CD4-positive, CD25-positive, alpha-beta regulatory T cell (primary cell): Measurements from ENCODE around the gene ARAP1. TPM values are rescaled to one million over a fixed set of nuclear protein-coding genes. Genes with fewer than 3 reads are reported as not detected.

Experiments used
- ATAC-seq, 2 donors: fragments of 150-1000 bp; cut with Tn5 transposase; one replicate each; pipeline ENCODE4 v1.10.0; 2021; ENCODE audit warnings: low read depth in 2 of 2, moderate number of reproducible peaks in 2 of 2, moderate library complexity in 1 of 2
- DNase-seq, 3 donors: peaks; one replicate each; pipeline versions ENCODE4 v3.0.0 to v3.0.0-alpha.2; 2012 to 2022; ENCODE audit warnings: mixed read lengths in 1 of 3
- H3K27ac ChIP-seq: one replicate; pipeline ENCODE4 v1.7.0; 2013; ENCODE audit warnings: mild to moderate bottlenecking, low read length; ENCODE audit not compliant: insufficient read depth, poor library complexity, severe bottlenecking
- H3K27me3 ChIP-seq: one replicate; pipeline ENCODE4 v1.7.0; 2013; ENCODE audit warnings: low read length; ENCODE audit not compliant: control insufficient read depth, insufficient read depth
- H3K36me3 ChIP-seq: one replicate; pipeline ENCODE4 v1.7.0; 2013; ENCODE audit warnings: mild to moderate bottlenecking, low read length, moderate library complexity; ENCODE audit not compliant: control insufficient read depth, insufficient read depth
- H3K4me1 ChIP-seq: 2 replicates; pipeline ENCODE4 v1.7.0; 2013; ENCODE audit warnings: mild to moderate bottlenecking, low read length; ENCODE audit not compliant: insufficient read depth, control insufficient read depth, poor library complexity, severe bottlenecking
- H3K4me3 ChIP-seq: one replicate; pipeline ENCODE4 v1.7.0; 2013; ENCODE audit warnings: low read depth, mild to moderate bottlenecking, low read length, moderate library complexity
- H3K9me3 ChIP-seq, 2 experiments: 1 replicate in 1 of 2; 2 replicates in 1 of 2; pipeline ENCODE4 v1.7.0; 2013; ENCODE audit warnings: low read length in 2 of 2, mild to moderate bottlenecking in 1 of 2, moderate library complexity in 1 of 2; ENCODE audit not compliant: control insufficient read depth in 2 of 2
- H3K27ac Mint-ChIP-seq, 3 donors: one replicate each; pipeline ENCODE4 v1.8.0; 2020 to 2022; ENCODE audit warnings: mild to moderate bottlenecking in 3 of 3, mixed read lengths in 3 of 3, moderate library complexity in 2 of 3
- H3K27me3 Mint-ChIP-seq: one replicate; pipeline ENCODE4 v1.8.0; 2022; ENCODE audit warnings: mild to moderate bottlenecking, mixed read lengths
- H3K36me3 Mint-ChIP-seq: one replicate; pipeline ENCODE4 v1.8.0; 2020; ENCODE audit warnings: mixed read lengths
- H3K4me1 Mint-ChIP-seq, 4 donors: one replicate each; pipeline ENCODE4 v1.8.0; 2020 to 2022; ENCODE audit warnings: mixed read lengths in 4 of 4, mild to moderate bottlenecking in 1 of 4
- H3K4me3 Mint-ChIP-seq, 4 donors: one replicate each; pipeline ENCODE4 v1.8.0; 2020 to 2022; ENCODE audit warnings: mild to moderate bottlenecking in 4 of 4, mixed read lengths in 4 of 4, moderate library complexity in 3 of 4
- H3K9me3 Mint-ChIP-seq, 7 donors: one replicate each; pipeline ENCODE4 v1.8.0; 2020 to 2022; ENCODE audit warnings: mixed read lengths in 7 of 7, mild to moderate bottlenecking in 3 of 7, moderate library complexity in 2 of 7
- polyA plus RNA-seq, 4 donors: library from polyadenylated mRNA; unstranded; fragments of 300-500 nt; fragmentation: Illumina TruSeq; gene quantifications; one replicate each; pipeline ENCODE4 v1.2.3, GENCODE V29; 2021
- total RNA-seq: library from RNA; stranded (reverse); gene quantifications from one replicate; pipeline ENCODE4 v1.2.3, GENCODE V29; 2022

The ARAP1 gene
- total and polyA plus RNA-seq, 5 donors from 2014 or later, result 24.7 to 136 (median 31.5) TPM

DNA sequence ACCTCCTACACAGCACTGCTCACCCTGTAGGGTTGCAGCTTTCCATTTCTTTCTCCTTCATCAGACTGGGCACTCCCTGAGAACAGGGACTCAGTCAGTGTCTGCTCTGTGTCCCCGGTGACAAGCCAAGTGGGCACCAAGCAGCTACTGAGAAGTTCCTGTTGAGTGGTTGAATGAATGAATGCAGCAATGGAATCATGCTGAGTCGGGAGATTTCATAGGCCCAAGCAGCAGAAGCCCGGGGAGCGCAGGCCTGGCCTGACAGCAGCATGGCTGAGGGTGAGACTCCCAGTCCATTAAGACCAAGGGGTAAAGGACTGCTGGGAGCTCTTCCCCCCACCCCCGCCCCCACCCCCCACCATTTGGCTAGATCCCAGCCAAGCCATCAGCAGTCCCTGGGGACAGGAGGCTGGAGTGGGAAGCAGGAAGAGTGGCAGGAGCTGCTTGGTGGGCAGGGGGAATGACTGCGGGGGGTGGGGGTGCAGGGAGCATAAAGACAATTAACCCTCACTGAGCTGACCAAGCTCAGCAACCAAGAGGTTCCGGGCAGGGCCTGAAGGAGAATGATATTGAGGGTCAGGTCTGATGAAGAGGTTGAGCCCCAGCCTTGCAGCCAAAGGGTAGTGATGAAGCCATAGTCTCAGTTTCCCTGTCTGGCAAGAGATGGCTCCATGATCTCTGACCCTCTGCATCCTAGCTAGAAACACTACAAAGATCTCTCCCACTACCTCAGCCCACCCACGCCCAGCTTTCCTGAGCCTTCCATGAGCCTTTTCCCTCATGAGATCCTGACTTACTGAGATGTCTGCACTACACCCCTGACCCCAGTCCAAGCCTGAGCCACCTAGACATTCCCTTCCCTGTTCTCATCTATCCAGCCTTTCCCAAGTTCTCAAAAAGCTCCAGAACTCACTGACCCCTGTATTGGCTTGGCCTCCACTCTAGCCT, 80.8 kb downstream of the ARAP1 start:
- Histone ChIP-seq H3K27me3 (peaks cover 40% of the 10 kb centered on the region), H3K36me3 (no peaks in the 10 kb centered on the region), H3K27ac (no peak overlapping the region), H3K4me3 (no peak overlapping the region), H3K4me1 (peaks cover 8% of the 10 kb centered on the region), H3K9me3 (peaks cover 4 to 8% of the 10 kb centered on the region in 2 experiments)
- DNase-seq, result no peak
- H3K36me3 Mint-ChIP-seq, result no peaks in the 10 kb centered on the region
- H3K9me3 Mint-ChIP-seq, result peaks cover 0 to 8% (median 3%) of the 10 kb centered on the region in 7 donors
- H3K4me3 Mint-ChIP-seq, result no peak overlapping the region
- peaks cover 0 to 17% (median 5%) of the 10 kb centered on the region in 4 donors for H3K4me1 Mint-ChIP-seq
- H3K27ac Mint-ChIP-seq, result no peak overlapping the region
- ATAC-seq, result no peak
- peaks cover 52% of the 10 kb centered on the region for H3K27me3 Mint-ChIP-seq

DNA sequence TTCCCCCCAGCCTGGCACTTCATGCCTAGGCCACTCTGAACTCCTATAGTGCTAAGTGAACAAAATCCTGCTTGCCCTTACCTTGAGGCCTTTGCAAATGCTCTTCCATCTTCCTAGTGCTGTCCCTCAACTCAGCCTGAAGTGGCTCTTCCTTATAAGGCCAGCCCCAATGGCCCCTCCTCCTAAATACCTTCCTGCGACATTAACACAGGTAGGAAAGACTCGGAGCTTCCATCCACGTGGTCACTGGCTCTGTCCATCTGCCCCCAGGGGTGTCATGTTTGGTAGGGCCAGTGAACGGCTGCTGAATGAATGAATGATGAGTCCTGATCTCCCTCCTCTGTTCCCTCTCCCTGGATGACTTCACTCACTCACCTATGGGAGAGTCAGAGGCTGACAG, 82.2 kb downstream of the ARAP1 start:
- Mint-ChIP-seq H3K9me3 (peaks cover 0 to 9% (median 3%) of the 10 kb centered on the region in 7 donors), H3K27me3 (peaks cover 42% of the 10 kb centered on the region), H3K4me3 (no peak overlapping the region), H3K36me3 (no peaks in the 10 kb centered on the region), H3K4me1 (peaks cover 0 to 9% (median 3%) of the 10 kb centered on the region in 4 donors), H3K27ac (no peak overlapping the region)
- no peak for DNase-seq
- H3K27me3 ChIP-seq, result peaks cover 32% of the 10 kb centered on the region
- no peak overlapping the region for H3K4me3 ChIP-seq
- peaks cover 5% of the 10 kb centered on the region for H3K4me1 ChIP-seq
- peaks cover 4 to 8% of the 10 kb centered on the region in 2 experiments for H3K9me3 ChIP-seq
- H3K27ac ChIP-seq, result no peak overlapping the region
- no peaks in the 10 kb centered on the region for H3K36me3 ChIP-seq
- no peak for ATAC-seq

- Histone ChIP-seq H3K4me3 (no peak overlapping the region), H3K36me3 (no peaks in the 10 kb centered on the region), H3K9me3 (peaks cover 4 to 8% of the 10 kb centered on the region in 2 experiments), H3K27ac (no peak overlapping the region), H3K4me1 (peaks cover 5% of the 10 kb centered on the region), H3K27me3 (peaks cover 28% of the 10 kb centered on the region)
- peaks cover 0 to 9% (median 2%) of the 10 kb centered on the region in 4 donors for H3K4me1 Mint-ChIP-seq
- H3K9me3 Mint-ChIP-seq, result peaks cover 0 to 9% (median 3%) of the 10 kb centered on the region in 7 donors
- ATAC-seq, result no peak
- peaks cover 38% of the 10 kb centered on the region for H3K27me3 Mint-ChIP-seq
- DNase-seq, result no peak
- no peak overlapping the region for H3K4me3 Mint-ChIP-seq
- no peak overlapping the region for H3K27ac Mint-ChIP-seq
- H3K36me3 Mint-ChIP-seq, result no peaks in the 10 kb centered on the region
These were observed 82.7 kb downstream of the ARAP1 start for GRCh38 chr11:72669527-72669926.

- H3K9me3 Mint-ChIP-seq, result peaks cover 0 to 9% (median 3%) of the 10 kb centered on the region in 7 donors
- no peaks in the 10 kb centered on the region for H3K36me3 ChIP-seq
- H3K27ac ChIP-seq, result no peak overlapping the region
- H3K27ac Mint-ChIP-seq, result no peak overlapping the region
- H3K27me3 ChIP-seq, result peaks cover 26% of the 10 kb centered on the region
- H3K4me1 Mint-ChIP-seq, result peaks cover 0 to 8% (median 1%) of the 10 kb centered on the region in 4 donors
- H3K4me3 Mint-ChIP-seq, result no peak overlapping the region
- ATAC-seq (peak; percentile 11 to 18), DNase-seq (peak in 1 of 3 donors; percentile 47)
- peaks cover 34% of the 10 kb centered on the region for H3K27me3 Mint-ChIP-seq
- H3K4me3 ChIP-seq, result no peak overlapping the region
- peaks cover 4 to 8% of the 10 kb centered on the region in 2 experiments for H3K9me3 ChIP-seq
- H3K4me1 ChIP-seq, result peaks cover 5% of the 10 kb centered on the region
- H3K36me3 Mint-ChIP-seq, result no peaks in the 10 kb centered on the region
These were observed 83.4 kb downstream of the ARAP1 start for GRCh38 chr11:72668629-72669347.

- Mint-ChIP-seq H3K4me3 (no peak overlapping the region), H3K36me3 (no peaks in the 10 kb centered on the region), H3K27ac (peak overlapping the region in 1 of 3 donors; percentile 14), H3K4me1 (peaks cover 0 to 2% (median under 1%) of the 10 kb centered on the region in 4 donors), H3K27me3 (peaks cover 16% of the 10 kb centered on the region), H3K9me3 (peaks cover 0 to 9% (median 1%) of the 10 kb centered on the region in 7 donors)
- ATAC-seq, result no peak
- no peak overlapping the region for H3K4me3 ChIP-seq
- peaks cover 4 to 8% of the 10 kb centered on the region in 2 experiments for H3K9me3 ChIP-seq
- no peak for DNase-seq
- peaks cover 15% of the 10 kb centered on the region for H3K27me3 ChIP-seq
- peaks cover 5% of the 10 kb centered on the region for H3K4me1 ChIP-seq
- no peaks in the 10 kb centered on the region for H3K36me3 ChIP-seq
- no peak overlapping the region for H3K27ac ChIP-seq
These were observed 86.2 kb downstream of the ARAP1 start for GRCh38 chr11:72665911-72666472.

DNA sequence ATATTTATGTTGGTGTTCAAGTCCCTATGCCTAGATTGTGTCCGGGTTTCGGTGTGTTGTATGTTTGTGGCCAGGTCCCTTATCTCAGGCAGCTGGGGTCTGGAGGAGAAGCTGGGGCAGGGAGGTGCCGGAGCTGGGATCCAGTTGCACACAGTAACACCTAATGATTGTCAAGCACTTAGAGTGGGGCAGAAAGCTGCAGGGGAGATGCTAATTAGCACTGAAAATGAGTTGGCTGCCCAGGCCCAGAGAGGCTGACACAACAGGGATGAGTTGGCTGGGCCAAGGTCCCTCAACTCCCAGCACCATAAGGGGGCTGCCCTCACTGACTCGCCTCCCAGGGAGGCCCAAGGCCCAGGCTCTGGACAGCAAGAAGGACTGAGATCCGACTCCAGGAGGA, 90.2 kb downstream of the ARAP1 start:
- no peak overlapping the region for H3K27ac ChIP-seq
- peaks cover 0 to 2% (median 0%) of the 10 kb centered on the region in 7 donors for H3K9me3 Mint-ChIP-seq
- DNase-seq (no peak), ATAC-seq (no peak)
- no peaks in the 10 kb centered on the region for H3K27me3 Mint-ChIP-seq
- no peak overlapping the region for H3K4me3 Mint-ChIP-seq
- H3K4me3 ChIP-seq, result no peak overlapping the region
- H3K36me3 Mint-ChIP-seq, result no peaks in the 10 kb centered on the region
- H3K9me3 ChIP-seq, result no peaks in the 10 kb centered on the region
- no peaks in the 10 kb centered on the region for H3K4me1 ChIP-seq
- H3K36me3 ChIP-seq, result no peaks in the 10 kb centered on the region
- no peaks in the 10 kb centered on the region for H3K4me1 Mint-ChIP-seq
- H3K27me3 ChIP-seq, result peaks cover under 1% of the 10 kb centered on the region
- H3K27ac Mint-ChIP-seq, result no peak overlapping the region

GRCh38 chr11:72661486-72661885, 90.7 kb downstream of the ARAP1 start:
- Mint-ChIP-seq H3K9me3 (peaks cover 0 to 2% (median 0%) of the 10 kb centered on the region in 7 donors), H3K27ac (no peak overlapping the region), H3K27me3 (no peaks in the 10 kb centered on the region), H3K4me1 (no peaks in the 10 kb centered on the region), H3K36me3 (no peaks in the 10 kb centered on the region), H3K4me3 (no peak overlapping the region)
- no peaks in the 10 kb centered on the region for H3K36me3 ChIP-seq
- no peak overlapping the region for H3K27ac ChIP-seq
- no peaks in the 10 kb centered on the region for H3K4me1 ChIP-seq
- ATAC-seq, result no peak
- no peak overlapping the region for H3K4me3 ChIP-seq
- no peak for DNase-seq
- no peaks in the 10 kb centered on the region for H3K9me3 ChIP-seq
- H3K27me3 ChIP-seq, result no peaks in the 10 kb centered on the region
